Posterior vena cava (tissue), 2 donors: ENCODE measurements around the gene LNPK. TPM values are rescaled to one million over a fixed set of nuclear protein-coding genes. Genes with fewer than 3 reads are reported as not detected.
"Not testable (repeated sequence)": the region's sequence is repeated elsewhere in the genome, so short reads cannot be mapped to it uniquely, and the experiment has no call there.

Source experiments
- DNase-seq: peaks from one replicate; pipeline ENCODE4 v3.0.0-alpha.2; 2020; ENCODE audit warnings: low spot score
- intact Hi-C, 2 donors: fragments of 100-400 bp; cut with DNase I; formaldehyde crosslinking; loops; one replicate each; pipeline versions ENCODE4 v1.14.1 to v1.14.2; 2022 to 2023
- long read RNA-seq, 2 donors: library from polyadenylated mRNA; unstranded; transcript quantifications; one replicate each; pipeline ENCODE4 v2.0.0, GENCODE V29; 2020 to 2021
- total RNA-seq, 2 donors: library from RNA; stranded (reverse); fragmentation: NEBNext Ultra II Directional; extraction: Animal tissue kit (Norgen Biotek cat#: 25700); gene quantifications; one replicate each; pipeline ENCODE4 v1.2.1, GENCODE V29; 2021
- donor health status: DM: yes; HTN: yes; CAD: no.
- donor health status: DM: yes; HTN: yes; CAD: no.

LNPK gene, protein sequence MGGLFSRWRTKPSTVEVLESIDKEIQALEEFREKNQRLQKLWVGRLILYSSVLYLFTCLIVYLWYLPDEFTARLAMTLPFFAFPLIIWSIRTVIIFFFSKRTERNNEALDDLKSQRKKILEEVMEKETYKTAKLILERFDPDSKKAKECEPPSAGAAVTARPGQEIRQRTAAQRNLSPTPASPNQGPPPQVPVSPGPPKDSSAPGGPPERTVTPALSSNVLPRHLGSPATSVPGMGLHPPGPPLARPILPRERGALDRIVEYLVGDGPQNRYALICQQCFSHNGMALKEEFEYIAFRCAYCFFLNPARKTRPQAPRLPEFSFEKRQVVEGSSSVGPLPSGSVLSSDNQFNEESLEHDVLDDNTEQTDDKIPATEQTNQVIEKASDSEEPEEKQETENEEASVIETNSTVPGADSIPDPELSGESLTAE
- total RNA-seq = 10 to 100 TPM; 30.5 to 37.2 TPM
- long read RNA-seq, donor 1, full-length matches to known transcripts = 4 of 9 reads
- long read RNA-seq, donor 1, partial matches to known transcripts = 1 of 9 reads
- long read RNA-seq, donor 1, other reads (novel, unspliced or antisense) = 4 of 9 reads
- long read RNA-seq, donor 2, full-length matches to known transcripts = 3 of 8 reads
- long read RNA-seq, donor 2, partial matches to known transcripts = 2 of 8 reads
- long read RNA-seq, donor 2, other reads (novel, unspliced or antisense) = 3 of 8 reads

DNA sequence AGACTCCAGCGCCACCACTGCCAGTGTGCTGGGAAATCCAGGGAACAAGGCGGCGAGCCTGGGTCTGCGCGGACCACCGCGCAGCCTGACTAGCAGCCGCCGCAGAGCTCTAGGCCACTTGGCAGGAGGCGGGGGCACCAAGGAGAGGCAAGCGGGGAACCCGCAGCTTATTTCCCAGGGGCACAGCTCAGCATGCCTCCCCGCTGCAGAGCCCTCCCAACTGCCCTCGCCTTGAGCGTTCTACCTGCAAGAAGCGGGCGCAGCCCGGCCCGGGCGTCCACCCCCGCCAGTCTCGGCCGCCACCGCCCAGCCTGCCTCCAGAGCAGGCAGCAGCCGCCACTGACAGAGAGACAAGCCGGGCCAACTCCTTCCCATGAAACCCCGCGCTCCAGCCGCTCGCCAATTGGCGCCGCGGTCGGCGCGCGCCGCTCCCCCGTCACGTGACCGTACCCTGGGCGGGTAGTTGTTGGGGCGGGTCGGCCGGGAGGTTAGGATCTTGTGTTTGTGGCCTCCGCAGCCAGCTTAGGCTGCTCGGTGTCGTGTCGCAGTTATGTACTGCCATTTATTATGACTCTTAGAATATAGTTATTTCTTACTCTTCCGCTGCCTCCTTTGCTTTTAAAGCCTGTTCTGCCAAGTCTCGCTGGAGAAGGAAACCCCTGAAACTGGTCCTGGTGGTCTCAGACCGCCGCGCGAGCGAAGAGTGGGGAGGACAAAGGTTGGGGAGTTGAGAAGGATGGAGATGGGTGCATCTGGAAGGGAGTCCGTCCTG, at the start of gene LNPK:
LNPK (minus strand) TSS at position 352 of the 772 bp plus-strand sequence. CDS start 6,683 bp downstream, outside the sequence.
- peak; percentile 98 for DNase-seq
- intact Hi-C loops = no loop called here

DNA sequence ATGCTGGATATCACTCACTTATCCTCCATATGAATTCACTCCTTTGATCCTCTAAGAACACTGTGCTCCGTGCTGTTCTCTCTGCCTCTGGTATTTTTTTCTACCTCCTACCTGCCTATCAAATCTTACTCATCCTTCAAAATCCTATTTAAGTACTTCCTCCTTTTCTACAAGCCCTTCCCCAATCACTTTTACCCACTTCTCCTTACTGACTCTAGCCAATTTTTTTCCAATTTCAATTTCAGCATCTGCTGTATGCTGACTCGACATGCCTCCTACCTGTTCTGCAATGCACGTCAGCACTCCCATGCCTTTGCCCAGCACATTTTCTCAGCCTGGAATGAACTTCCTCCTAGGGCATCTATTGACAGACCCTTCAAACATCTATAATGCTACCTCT, 37.3 kb upstream of the LNPK start:
- intact Hi-C loops = no loop called here
- no peak for DNase-seq

DNA sequence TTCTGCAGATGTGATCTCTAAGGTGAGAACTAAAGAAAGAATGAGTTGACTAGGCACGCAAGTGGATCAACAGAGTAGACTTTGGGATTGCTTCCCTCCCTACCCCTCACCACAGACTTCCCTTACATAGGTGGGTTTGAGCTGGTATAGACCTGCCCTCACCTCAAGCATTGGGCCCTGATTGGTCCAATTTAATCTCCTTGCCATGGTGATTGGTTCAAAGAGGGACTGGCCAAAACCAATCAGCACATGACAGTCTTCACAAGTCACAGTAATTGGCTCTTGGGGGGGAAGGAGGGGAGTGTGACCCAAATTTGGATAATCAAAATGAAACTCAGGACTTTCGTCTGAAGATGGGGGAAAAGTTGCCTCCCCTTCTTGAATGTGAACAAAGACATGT, 36.6 kb upstream of the LNPK start:
- DNase-seq = no peak
- intact Hi-C loops = no loop called here

DNA sequence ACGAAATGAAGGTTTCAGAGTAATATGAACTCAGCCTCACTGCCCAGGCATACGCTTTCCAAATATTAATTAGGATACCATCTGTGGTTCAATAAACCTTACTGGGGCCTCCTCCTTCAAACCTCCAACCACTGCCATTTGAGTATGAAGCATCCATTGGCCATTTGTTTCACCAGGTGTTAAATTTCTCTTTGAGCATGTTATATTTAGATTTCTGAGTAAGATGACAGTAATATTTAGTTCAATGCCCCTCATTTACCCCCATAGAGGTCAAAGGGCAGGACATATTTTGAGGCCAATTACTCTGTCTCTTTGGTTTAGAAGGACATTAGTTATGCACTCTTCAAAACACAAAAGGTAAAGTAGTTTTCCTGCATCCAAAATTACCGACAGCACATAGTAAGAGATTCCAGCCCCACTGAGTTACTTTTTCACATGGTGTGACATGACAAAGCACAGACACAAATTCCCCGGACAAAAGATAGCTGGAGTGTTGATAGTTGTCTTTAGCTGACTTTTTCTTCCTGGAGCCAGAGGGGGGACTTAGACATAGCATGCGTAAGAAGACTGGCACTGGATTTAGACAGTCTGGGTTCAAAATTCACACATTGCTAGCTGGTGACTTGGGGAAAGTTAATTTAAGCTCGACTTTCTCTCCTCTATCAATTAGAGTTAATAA, 33.1 kb upstream of the LNPK start:
- intact Hi-C loops = no loop called here
- DNase-seq = no peak

DNA sequence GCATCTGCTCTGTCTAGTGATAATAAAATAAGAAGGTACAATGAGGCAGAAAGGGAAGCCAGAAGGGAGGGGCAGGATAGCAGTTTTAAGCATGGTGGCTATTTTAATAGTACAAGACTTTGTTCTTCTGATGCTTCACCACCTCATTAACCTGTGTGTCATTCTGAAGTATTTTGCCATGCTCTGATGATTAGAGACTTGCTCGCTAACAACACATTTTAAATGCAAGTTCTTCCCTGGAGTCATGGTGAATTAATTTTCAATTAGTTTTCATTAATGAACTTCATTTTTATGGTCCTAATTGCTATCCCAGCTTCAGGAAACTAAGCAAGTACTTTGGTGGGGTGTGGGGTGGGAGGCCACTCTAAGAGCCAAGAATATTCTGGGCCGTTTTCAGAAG, 25.7 kb upstream of the LNPK start:
- DNase-seq = no peak
- intact Hi-C loops = no loop called here

DNA sequence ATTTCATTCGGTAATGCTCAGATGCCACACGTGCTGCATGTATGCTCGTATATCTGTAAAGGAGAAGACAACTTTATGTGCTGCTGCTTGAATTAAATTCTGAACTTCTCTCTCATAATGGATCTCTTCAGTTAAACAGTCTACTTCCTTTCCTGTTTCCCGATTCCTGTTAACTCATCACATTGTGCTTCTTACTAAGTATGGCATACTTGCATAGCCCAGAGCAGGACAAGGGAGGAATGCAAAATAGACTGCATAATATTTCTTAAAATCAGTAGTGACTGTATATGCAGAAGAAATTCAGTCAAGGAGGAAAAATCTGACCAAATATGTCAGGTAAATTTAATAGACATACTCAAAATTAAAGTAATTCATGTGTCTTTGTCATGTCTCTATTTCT, 23.9 kb upstream of the LNPK start:
- DNase-seq = no peak
- intact Hi-C loops = no loop called here

DNA sequence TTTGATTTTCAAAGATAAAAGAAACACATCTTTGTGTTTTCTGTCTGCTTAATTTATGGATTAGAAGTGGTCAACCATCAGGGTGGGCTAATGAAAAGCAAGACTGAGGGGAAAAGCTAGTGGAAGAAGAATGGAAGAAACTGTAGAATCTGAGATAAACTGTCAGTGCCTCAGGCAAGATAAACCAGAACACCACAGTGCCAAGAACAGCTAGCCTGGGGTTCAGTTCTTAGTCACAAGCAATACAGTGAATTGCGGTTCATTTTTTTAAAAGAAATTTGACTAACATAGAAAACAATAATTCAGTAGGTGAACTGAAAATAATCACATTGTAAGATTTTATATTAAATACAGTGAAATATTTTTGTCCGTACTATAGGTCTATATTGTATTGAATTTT, 22.0 kb upstream of the LNPK start:
- no peak for DNase-seq
- intact Hi-C loops = no loop called here

DNA sequence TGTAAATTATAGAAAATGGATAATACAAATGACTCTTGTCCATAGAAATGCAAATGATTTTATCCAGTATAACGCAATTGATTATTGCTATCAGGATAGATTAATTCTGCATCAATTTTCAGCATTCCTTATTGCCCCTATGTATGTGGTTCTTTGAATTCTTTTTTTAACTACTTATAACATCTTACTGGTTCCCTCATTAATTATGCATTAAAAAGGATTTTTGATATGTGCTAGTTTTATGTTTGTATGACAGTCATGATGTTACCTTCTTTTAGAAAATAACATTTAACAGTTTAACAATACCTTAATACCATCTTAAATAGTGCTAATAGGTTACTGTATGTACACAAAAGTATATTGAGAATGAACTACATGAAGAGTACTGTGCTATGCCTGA, 20.0 kb upstream of the LNPK start:
- intact Hi-C loops = no loop called here
- DNase-seq = no peak

DNA sequence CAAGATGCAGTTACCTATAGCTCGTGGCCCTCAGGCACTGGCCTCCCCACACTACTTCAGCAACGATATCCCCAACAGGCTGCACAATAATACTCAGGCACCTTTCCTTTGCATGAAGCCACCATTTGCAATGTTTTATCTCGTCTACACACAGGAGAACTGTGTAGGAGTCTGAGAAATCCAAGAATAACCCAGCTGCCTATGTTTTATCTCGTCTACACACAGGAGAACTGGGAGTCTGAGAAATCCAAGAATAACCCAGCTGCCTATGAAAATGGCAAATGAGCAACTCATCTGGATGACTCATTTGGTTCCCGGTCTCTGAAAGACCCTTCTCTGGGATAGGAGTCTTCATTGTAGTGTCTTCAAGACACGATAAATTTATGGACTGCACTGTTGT, 18.3 kb upstream of the LNPK start:
- intact Hi-C loops = no loop called here

DNA sequence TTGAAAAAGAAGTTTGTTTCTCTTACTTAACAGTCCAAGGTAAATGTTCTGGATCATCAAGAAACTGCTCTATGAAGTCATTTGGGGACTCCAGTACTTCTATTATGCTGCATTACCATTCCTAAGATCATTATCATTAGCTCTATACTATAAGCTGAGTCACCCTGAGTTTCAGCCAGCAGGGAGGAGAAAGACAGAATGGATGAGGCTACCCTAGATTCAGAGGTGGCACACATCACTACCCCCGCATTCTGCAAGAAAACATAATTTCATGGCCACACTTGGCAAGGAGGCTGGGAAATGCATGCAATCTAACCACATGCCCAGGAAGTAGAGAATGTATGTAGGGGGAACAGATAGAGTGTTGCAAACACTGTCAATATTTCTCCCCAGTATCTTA, 16.6 kb upstream of the LNPK start:
- no peak for DNase-seq
- intact Hi-C loops = no loop called here

More for the DNA sequence above, 18.3 kb upstream of the LNPK start:
- no peak for DNase-seq

DNA sequence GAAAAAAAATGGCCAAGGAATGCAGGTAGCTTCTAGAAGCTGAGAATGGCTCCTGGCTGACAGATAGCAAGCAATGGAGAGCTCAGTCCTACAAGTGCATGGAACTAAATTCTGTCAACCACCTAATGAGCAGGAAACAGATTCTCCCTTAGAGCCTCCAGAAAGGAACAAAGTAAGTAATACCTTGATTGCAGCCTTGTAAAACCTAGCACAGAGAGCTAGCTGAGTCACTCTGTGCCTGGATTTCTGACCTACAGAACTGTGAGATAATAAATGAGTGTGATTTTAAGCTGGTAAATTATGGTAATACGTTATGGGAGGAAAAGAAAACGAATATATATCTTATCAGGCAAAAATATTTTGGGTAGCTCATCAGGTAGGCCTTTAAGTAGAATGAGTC, 7.4 kb upstream of the LNPK start:
- no peak for DNase-seq
- intact Hi-C loops = no loop called here

DNA sequence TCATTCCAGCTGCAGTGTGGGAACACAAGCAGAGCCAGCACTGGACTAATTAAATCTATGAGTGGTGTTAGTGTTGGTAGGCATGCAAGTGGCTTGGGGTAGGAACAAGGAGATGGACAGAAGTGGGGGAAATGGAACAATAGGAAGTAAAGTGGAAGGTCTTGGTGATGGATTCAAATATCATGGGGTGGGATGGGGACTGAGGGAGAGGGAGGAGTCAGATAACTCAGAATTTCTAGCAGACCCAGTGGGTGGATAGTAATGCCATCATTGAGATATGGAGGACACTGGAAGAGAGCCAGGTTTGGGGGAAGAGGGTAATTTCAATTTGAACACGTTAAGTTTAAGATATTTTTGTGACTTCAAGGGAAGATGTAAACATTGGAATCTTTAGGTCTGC, 2.9 kb upstream of the LNPK start:
- intact Hi-C loops = no loop called here
- no peak for DNase-seq

DNA sequence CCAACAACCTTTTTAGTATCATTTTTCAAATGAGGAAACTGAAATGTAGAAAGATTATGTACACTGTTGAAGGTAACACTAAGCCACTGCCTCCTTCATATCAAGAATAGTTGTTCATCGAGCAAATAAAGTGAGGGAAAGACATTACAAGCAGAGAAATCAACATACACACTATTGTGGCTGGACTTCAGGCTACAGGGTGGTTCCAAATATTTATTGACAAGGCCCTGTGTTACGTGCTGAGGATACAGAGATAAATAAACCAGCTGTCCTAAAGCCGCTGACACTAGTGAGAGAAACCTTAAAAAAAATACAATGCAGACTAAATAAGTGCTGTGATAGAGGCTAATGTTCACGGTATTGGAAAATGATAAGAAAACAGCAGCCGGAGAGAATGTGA, 1.9 kb upstream of the LNPK start:
- DNase-seq = no peak
- intact Hi-C loops = no loop called here

DNA sequence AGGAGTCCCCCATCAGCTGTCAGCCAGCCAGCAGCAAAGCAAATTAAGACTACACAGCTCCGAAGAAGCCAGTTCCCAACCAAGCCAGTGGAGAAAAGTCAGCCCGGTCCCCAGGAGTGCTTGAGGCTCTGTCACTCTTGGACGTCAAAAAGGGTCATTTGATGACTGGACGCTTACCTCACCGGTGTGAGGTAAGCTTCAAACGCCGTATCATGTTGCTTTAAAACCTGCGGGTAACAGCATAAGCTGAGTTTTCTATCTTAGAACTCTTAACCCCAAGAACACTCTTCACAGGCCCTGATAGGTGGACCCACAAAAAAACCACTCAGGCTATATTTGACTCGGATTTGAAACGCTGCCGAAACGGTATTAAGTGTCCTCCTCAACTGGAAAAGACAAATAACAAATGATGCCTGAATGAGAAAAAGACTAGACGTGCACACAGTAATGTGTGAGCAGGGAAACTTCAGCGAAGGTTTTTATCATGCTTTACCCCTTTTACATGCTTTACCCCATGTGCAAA, 682 bp upstream of the LNPK start:
- intact Hi-C loops = no loop called here
- DNase-seq = no peak

DNA sequence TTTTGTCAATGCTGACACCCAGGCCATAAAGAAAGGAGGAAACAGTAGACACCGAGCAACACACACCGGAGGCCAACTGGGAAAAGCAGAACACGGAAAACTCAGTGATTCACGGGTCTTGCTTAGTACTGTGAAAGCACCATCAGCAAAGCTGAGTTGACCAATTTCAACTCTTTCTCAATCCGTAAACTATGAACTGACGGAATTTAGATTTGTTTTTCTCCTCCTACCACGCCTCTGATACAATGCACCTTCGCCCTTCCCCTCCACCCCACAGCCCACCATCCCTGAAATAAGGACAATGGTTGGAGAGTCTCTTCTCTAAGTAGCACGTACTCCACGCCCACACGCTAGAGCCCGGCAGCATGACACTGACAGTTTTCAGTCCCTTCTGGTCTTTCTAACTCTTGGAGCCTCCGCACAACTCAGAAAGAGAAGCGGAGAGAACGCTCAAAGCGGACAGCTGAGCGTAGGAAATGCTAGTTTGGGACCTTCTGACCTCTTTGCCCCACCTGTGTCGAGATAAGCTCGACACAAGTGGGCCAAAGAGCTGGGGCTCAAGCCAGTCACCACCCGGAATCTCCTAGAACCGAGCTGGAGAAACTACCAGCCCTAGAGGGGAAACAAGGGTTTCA, 669 bp downstream of the LNPK start:
- intact Hi-C loops = no loop called here
- DNase-seq = peak; percentile 82

DNA sequence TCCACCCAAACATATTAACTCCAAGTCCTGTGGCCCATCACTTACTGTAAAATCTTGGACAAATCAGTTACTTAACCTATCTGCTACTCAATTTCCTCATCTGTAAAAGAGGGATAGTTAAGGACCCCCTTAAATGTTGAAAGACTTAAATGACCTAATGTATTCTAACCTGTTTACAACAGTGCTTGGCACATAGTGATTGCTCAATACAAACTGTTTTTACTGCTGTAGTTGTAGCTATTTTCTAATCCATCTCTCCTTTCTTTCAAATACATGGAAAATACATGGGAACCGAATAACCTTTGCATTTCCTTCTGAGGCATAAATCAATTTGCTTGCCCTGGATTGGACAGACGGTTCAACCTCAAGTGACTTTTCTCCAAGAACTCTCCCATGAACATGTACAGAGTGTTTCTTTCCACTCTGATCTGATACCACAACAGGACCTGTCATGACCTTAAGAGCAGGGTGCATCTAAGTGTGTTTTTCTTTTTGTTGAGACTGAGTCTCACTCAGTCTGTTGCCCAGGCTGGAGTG, 2.7 kb downstream of the LNPK start:
- intact Hi-C loops = no loop called here

DNA sequence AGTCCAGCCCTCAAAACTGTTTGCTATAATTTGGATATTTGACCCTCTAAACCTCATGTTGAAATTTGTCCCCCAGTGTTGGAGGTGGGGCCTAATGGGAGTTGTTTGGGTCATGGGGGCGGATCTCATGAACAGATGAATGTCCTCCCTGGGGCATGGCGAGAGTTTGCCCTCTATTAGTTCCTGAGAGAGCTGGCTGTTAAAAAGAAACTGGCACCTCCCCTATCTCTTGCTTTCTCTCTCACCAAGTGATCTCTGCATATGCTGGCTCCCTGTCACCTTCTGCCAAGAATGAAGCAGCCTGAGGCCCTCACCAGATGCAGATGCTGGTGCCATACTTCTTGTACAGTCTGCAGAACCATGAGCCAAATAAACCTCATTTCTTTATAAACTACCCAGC, 12.0 kb downstream of the LNPK start:
- intact Hi-C loops = no loop called here

More for the DNA sequence above, 2.7 kb downstream of the LNPK start:
- no peak for DNase-seq

DNA sequence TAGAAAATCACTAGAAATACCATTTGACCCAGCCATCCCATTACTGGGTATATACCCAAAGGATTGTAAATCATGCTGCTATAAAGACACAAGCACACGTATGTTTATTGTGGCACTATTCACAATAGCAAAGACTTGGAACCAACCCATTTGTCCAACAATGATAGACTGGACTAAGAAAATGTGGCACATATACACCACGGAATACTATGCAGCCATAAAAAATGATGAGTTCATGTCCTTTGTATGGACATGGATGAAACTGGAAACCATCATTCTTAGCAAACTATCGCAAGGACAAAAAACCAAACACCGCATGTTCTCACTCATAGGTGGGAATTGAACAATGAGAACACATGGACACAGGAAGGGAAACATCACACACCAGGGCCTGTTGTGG, 14.9 kb downstream of the LNPK start:
- DNase-seq, intact Hi-C loops: not testable (repeated sequence)

More for the DNA sequence above, 12.0 kb downstream of the LNPK start:
- DNase-seq = no peak

DNA sequence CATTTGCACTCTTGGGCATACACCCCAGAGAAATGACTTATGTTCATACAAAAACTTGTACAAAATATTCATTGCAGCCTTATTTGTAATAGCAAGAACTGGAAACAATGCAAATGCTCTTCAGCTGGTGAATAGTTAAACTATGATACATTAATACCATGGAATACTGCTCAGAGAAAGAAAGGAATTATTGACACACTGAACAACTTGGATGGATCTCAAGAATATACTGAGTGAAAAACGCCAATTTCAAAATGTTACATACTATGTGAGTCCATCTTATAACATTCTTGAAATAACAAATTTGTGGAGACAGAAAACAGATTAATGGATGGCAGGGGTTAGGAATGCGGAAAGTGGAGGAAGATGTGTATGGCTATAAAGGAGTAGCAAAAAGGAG, 17.2 kb downstream of the LNPK start:
- intact Hi-C loops = no loop called here

More for the DNA sequence above, 17.2 kb downstream of the LNPK start:
- DNase-seq = no peak
